ENCODE measurements around the gene CACNB4. TPM values are rescaled to one million over a fixed set of nuclear protein-coding genes. Genes with fewer than 3 reads are reported as not detected.

Gene CACNB4
- total and polyA plus RNA-seq, 10 of the 15 experiments (the other 5 are each of a cell fraction or from before 2014, with no cell fraction given), result 2.0 to 21.6 (median 9.3) TPM

DNA sequence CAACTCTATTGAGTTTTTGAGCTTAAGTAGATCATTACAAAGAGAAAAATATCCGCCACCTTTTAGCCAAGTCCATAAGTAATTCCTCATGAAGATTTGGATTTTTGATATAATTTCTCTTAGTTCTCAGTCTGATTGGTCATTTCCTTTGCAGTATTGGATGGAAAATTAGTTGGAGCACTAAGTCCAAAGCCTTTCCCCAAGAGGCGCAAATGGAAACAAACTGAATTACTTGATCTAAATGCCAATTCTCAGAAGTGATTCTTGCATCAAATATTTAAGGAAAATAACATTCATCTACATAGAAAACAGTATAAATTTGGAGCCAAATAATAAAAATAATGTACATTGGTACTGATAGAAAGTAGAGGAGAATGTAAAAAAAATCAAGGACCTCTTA is 115.6 kb downstream of the CACNB4 start (continued):
- no peak for TF ChIP-seq TCF3 (IDR thresholded peaks at IDR 0.05; ENCODE audit: borderline replicate concordance, insufficient read depth, low read depth, low read length)
- TF ChIP-seq KDM1A (IDR thresholded peaks at IDR 0.05; ENCODE audit: borderline replicate concordance), result no peak

DNA sequence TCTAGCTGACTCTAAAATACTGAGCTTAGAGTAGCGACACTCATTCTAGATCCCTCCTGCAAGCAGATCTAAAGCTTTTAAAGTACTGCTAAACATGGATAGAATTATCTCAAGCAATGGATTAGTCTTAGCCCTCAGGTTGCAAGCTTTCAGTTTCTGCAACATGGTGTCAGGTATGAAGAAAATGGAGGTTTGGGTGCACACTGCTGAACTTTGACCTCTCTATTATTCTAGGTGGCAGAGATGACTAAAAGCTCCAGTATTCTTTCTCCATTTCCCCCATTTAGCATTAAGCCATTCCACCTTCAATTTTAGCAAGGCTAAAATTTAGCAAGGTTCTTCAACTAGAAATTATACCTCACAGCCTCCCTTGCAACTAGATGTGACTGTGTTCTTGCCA is 117.0 kb downstream of the CACNB4 start:
- DNase-seq (ENCODE audit: low read depth, low spot score) (no peak), ATAC-seq (no peak), FAIRE-seq (no peak)
- ChIA-PET POLR2A (no interaction called here), SMC1A (ENCODE audit: uncharacterized antibody, unreplicated experiment) (interaction anchor here (1.5 kb wide), 1 partner anchor 12 kb away, joined by 4 read pairs; no protein-coding TSS in a partner anchor), CTCF (no interaction called here), RAD21 (ENCODE audit: unreplicated experiment) (no interaction called here)
- Histone ChIP-seq H3K27me3 (replicated peaks in 1 of 2; ENCODE audit: control insufficient read depth in 2 of 2, insufficient read depth in 2 of 2, low read length in 1 of 2) (peaks cover 0 to 2% of the 10 kb centered on the region in 2 experiments; a peak in 1 of 4 replicates), H3K4me1 (ENCODE audit: control insufficient read depth, insufficient read depth, low read length) (peaks cover 5% of the 10 kb centered on the region; the same call in 1 of the 2 replicates), H3K4me3 (no peak overlapping the region), H3K79me2 (ENCODE audit: control insufficient read depth, insufficient read depth, low read length) (no peaks in the 10 kb centered on the region), H3K36me3 (ENCODE audit: control insufficient read depth in 2 of 2, insufficient read depth in 2 of 2, low read length in 1 of 2) (no peaks in the 10 kb centered on the region), H3K27ac (ENCODE audit: control insufficient read depth, insufficient read depth) (no peak overlapping the region), H4K20me1 (ENCODE audit: control insufficient read depth, insufficient read depth) (no peaks in the 10 kb centered on the region), H2AFZ (ENCODE audit: control insufficient read depth, low read depth, low read length) (no peak overlapping the region), H3K4me2 (ENCODE audit: control insufficient read depth, insufficient read depth) (no peak overlapping the region), H3K9ac (ENCODE audit: control insufficient read depth, insufficient read depth, low read length) (no peak overlapping the region), H3K9me3 (replicated peaks; ENCODE audit: control insufficient read depth, insufficient read depth, low read length) (no peaks in the 10 kb centered on the region)
- intact Hi-C loops (cut with micrococcal nuclease; ENCODE audit: unreplicated experiment) (no loop called here), in situ Hi-C loops (cut with MboI) (no loop called here)
- no peak for TF ChIP-seq CREB1 (IDR thresholded peaks at IDR 0.05; ENCODE audit: low read depth)
- WGBS (ENCODE audit: insufficient coverage, insufficient replicate concordance, low lambda C conversion rate, missing lambda C conversion rate), result 23% methylated on average over 1 of the region's 1 CpG
- no TSS peak for BruUV-seq (replicated peaks)

DNA sequence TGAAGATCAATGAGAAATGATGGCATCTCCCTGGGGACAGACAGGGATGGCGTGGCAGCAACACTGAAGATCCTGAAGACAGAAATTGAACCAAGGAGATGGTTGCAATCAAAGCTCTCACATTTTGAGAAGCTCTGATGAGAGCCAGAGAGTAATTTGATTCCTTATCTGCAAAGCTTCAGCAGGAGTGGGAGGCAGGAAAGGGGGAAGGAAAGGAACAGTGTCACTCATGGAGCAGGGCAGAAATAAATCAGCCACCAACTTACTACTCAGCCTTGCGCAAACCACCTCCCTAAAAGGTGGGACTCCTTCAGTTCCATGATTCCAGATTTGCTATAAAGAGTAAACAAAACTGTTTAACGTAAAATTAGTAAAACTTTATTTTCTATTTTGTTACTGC is 119.2 kb downstream of the CACNB4 start:
- FAIRE-seq, result no peak
- DNase-seq (ENCODE audit: low read depth, low spot score), result no peak
- Histone ChIP-seq H3K27me3 (replicated peaks in 1 of 2; ENCODE audit: control insufficient read depth in 2 of 2, insufficient read depth in 2 of 2, low read length in 1 of 2) (peaks cover 0 to 4% of the 10 kb centered on the region in 2 experiments; a peak in 2 of 4 replicates), H3K9ac (ENCODE audit: control insufficient read depth, insufficient read depth, low read length) (no peak overlapping the region), H3K4me1 (ENCODE audit: control insufficient read depth, insufficient read depth, low read length) (peaks cover 10% of the 10 kb centered on the region; the same call in 1 of the 2 replicates), H3K79me2 (ENCODE audit: control insufficient read depth, insufficient read depth, low read length) (no peaks in the 10 kb centered on the region), H3K27ac (ENCODE audit: control insufficient read depth, insufficient read depth) (no peak overlapping the region), H4K20me1 (ENCODE audit: control insufficient read depth, insufficient read depth) (no peaks in the 10 kb centered on the region), H3K4me3 (no peak overlapping the region), H3K9me3 (replicated peaks; ENCODE audit: control insufficient read depth, insufficient read depth, low read length) (no peaks in the 10 kb centered on the region; the same call in 2 of the 3 replicates), H3K36me3 (ENCODE audit: control insufficient read depth in 2 of 2, insufficient read depth in 2 of 2, low read length in 1 of 2) (no peaks in the 10 kb centered on the region), H2AFZ (ENCODE audit: control insufficient read depth, low read depth, low read length) (no peak overlapping the region), H3K4me2 (ENCODE audit: control insufficient read depth, insufficient read depth) (no peak overlapping the region)
- ChIA-PET POLR2A (no interaction called here), SMC1A (ENCODE audit: uncharacterized antibody, unreplicated experiment) (no interaction called here), RAD21 (ENCODE audit: unreplicated experiment) (no interaction called here), CTCF (interaction anchor here (0.6 to 1.7 kb wide), 7 partner anchors 19 to 1673 kb away, joined by 3 to 5 read pairs (median 3); no protein-coding TSS in a partner anchor)
- no TSS peak for BruUV-seq (replicated peaks)
- in situ Hi-C loops (cut with MboI), result no loop called here
- intact Hi-C loops (cut with micrococcal nuclease; ENCODE audit: unreplicated experiment), result loop anchor here (1.0 kb wide), 1 partner anchor 48 kb away; no protein-coding TSS in a partner anchor
- ATAC-seq, result no peak
- 46% methylated on average over 3 of the region's 3 CpGs for WGBS (ENCODE audit: insufficient coverage, insufficient replicate concordance, low lambda C conversion rate, missing lambda C conversion rate)
- no peak for TF ChIP-seq GABPA (IDR thresholded peaks at IDR 0.05; ENCODE audit: low read depth)
- no peak for TF ChIP-seq POLR2AphosphoS5 (IDR thresholded peaks at IDR 0.05; ENCODE audit: low read length)
- TF ChIP-seq, protein P1, sequence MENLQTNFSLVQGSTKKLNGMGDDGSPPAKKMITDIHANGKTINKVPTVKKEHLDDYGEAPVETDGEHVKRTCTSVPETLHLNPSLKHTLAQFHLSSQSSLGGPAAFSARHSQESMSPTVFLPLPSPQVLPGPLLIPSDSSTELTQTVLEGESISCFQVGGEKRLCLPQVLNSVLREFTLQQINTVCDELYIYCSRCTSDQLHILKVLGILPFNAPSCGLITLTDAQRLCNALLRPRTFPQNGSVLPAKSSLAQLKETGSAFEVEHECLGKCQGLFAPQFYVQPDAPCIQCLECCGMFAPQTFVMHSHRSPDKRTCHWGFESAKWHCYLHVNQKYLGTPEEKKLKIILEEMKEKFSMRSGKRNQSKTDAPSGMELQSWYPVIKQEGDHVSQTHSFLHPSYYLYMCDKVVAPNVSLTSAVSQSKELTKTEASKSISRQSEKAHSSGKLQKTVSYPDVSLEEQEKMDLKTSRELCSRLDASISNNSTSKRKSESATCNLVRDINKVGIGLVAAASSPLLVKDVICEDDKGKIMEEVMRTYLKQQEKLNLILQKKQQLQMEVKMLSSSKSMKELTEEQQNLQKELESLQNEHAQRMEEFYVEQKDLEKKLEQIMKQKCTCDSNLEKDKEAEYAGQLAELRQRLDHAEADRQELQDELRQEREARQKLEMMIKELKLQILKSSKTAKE (IDR thresholded peaks at IDR 0.05; ENCODE audit: low read depth, poor library complexity, severe bottlenecking), result no peak
- TF ChIP-seq ESRRA (IDR thresholded peaks at IDR 0.05; ENCODE audit: low read length), result no peak
- TF ChIP-seq ASH2L (IDR thresholded peaks at IDR 0.05; ENCODE audit: borderline replicate concordance, low read depth), result no peak
- no peak for TF ChIP-seq SIN3A (IDR thresholded peaks at IDR 0.05; ENCODE audit: low read depth, low read length)
- TF ChIP-seq NFIC (IDR thresholded peaks at IDR 0.05; ENCODE audit: low read depth, low read length), result no peak
- TF ChIP-seq YY1 (IDR thresholded peaks at IDR 0.05; ENCODE audit: low read depth, low read length), result no peak
- TF ChIP-seq STAT1 (conservative IDR thresholded peaks at IDR 0.05), result no peak
- no peak for TF ChIP-seq NFYB (IDR thresholded peaks at IDR 0.05; ENCODE audit: insufficient read depth, low read depth, low read length)
- TF ChIP-seq SMARCA5 (IDR thresholded peaks at IDR 0.05), result no peak
- TF ChIP-seq EP300 (IDR thresholded peaks at IDR 0.05; ENCODE audit: borderline replicate concordance in 1 of 2, control insufficient read depth in 1 of 2, low read depth in 2 of 2, low read length in 2 of 2), result no peak
- no peak for TF ChIP-seq RELA (IDR thresholded peaks at IDR 0.05; ENCODE audit: borderline replicate concordance, partially characterized antibody)
